Sigmoid colon (tissue), 7 donors: ENCODE data around the gene GCLC. TPM values are rescaled to one million over a fixed set of nuclear protein-coding genes. Genes with fewer than 3 reads are reported as not detected.

Experiments
- DNase-seq: peaks from one replicate; pipeline ENCODE4 v3.0.0-alpha.2; 2019
- H3K27ac ChIP-seq, 4 donors: fragments of 200-600 bp; sonication (generic); one replicate each; pipeline ENCODE4 v1.5.1; 2016 to 2019; ENCODE audit warnings: mild to moderate bottlenecking in 1 of 4
- H3K27me3 ChIP-seq, 3 donors: fragments of 200-600 bp; sonication (generic); one replicate each; pipeline ENCODE4 v1.5.1; 2019; ENCODE audit warnings: mild to moderate bottlenecking in 1 of 3
- H3K36me3 ChIP-seq, 4 donors: fragments of 200-600 bp; sonication (generic); one replicate each; pipeline ENCODE4 v1.5.1; 2016 to 2019
- H3K4me1 ChIP-seq, 4 donors: fragments of 200-600 bp; sonication (generic); one replicate each; pipeline ENCODE4 v1.5.1; 2017 to 2019
- H3K4me3 ChIP-seq, 4 donors: fragments of 200-600 bp; sonication (generic); one replicate each; pipeline ENCODE4 v1.5.1; 2017 to 2019; ENCODE audit warnings: mild to moderate bottlenecking in 2 of 4, moderate library complexity in 1 of 4
- H3K9me3 ChIP-seq, 4 donors: fragments of 200-600 bp in 3 of 4; sonication (generic) in 3 of 4; one replicate each; pipeline versions ENCODE4 v1.5.1 to v1.6.1; 2013 to 2019
- CTCF ChIP-seq, 4 experiments: fragments of 450-650 bp in 3 of 4; fragments of 200-600 bp in 1 of 4; IDR thresholded peaks; one replicate each; pipeline ENCODE4 v1.5.1; 2016 to 2019; ENCODE audit warnings: antibody characterized with exemption in 4 of 4, mild to moderate bottlenecking in 3 of 4, moderate library complexity in 2 of 4
- EP300 ChIP-seq, 4 donors: sonication (generic); formaldehyde crosslinking; IDR thresholded peaks; one replicate each; pipeline ENCODE4 v1.6.1; 2017; ENCODE audit warnings: antibody characterized with exemption in 4 of 4
- POLR2A ChIP-seq, 2 donors: fragments of 450-650 bp; IDR thresholded peaks; one replicate each; pipeline ENCODE4 v1.6.1; 2016; ENCODE audit warnings: antibody characterized with exemption in 2 of 2, mild to moderate bottlenecking in 2 of 2, moderate library complexity in 2 of 2
- POLR2AphosphoS5 ChIP-seq, 4 donors: sonication (generic); formaldehyde crosslinking; IDR thresholded peaks; one replicate each; pipeline ENCODE4 v1.6.1; 2017; ENCODE audit warnings: antibody characterized with exemption in 4 of 4
- WGBS, 2 donors: extraction: QIAGEN DNeasy Blood & Tissue Kit; methylation state at CpG; one replicate each; pipeline ENCODE4 v1.1.7; 2013; 5-methylcytosine and 5-hydroxymethylcytosine counted together
- intact Hi-C: fragments of 100-400 bp; cut with DNase I; formaldehyde crosslinking; loops from one replicate; pipeline ENCODE4 v1.15.1; 2023
- polyA plus RNA-seq, 3 donors: library from polyadenylated mRNA; stranded (reverse); fragments of 200-250 nt; gene quantifications; one replicate each; pipeline ENCODE4 v1.2.3, GENCODE V29; 2013
- total RNA-seq, 4 donors: library from RNA; depleted of rRNA; stranded (reverse); fragments of >200 nt; gene quantifications; one replicate each; pipeline ENCODE4 v1.1.0, GENCODE V29; 2016
- donor health status: healthy with polysubstance abuse.
- donor health status: Bipolar disorder and iron deficiency.
- donor health status: healthy.

Gene GCLC
- total and polyA plus RNA-seq, 7 donors: 16.2 to 60.3 (median 53.7) TPM

- H3K4me1 ChIP-seq: peaks cover 0 to 9% (median 4%) of the 10 kb centered on the region in 4 donors
- no peak overlapping the region for H3K27ac ChIP-seq
- no peak overlapping the region for H3K4me3 ChIP-seq
- H3K36me3 ChIP-seq: no peaks in the 10 kb centered on the region
- DNase-seq: peak; percentile 72
- TF ChIP-seq EP300 (IDR thresholded peaks at IDR 0.05) (no peak), CTCF (IDR thresholded peaks at IDR 0.05) (no peak), POLR2A (IDR thresholded peaks at IDR 0.05) (no peak), POLR2AphosphoS5 (IDR thresholded peaks at IDR 0.05) (no peak)
- no peaks in the 10 kb centered on the region for H3K9me3 ChIP-seq
- H3K27me3 ChIP-seq: no peaks in the 10 kb centered on the region
- intact Hi-C loops: no loop called here
- WGBS, 2 donors: 83 to 90% methylated on average over 7 of the region's 7 CpGs
These were observed 79.9 kb downstream of the GCLC start for GRCh38 chr6:53464927-53465460.

GRCh38 chr6:53464483-53464882, 80.4 kb downstream of the GCLC start:
- no peak for TF ChIP-seq CTCF (IDR thresholded peaks at IDR 0.05)
- TF ChIP-seq POLR2AphosphoS5 (IDR thresholded peaks at IDR 0.05): no peak
- no peak for TF ChIP-seq POLR2A (IDR thresholded peaks at IDR 0.05)
- TF ChIP-seq EP300 (IDR thresholded peaks at IDR 0.05): no peak
- Histone ChIP-seq H3K4me3 (no peak overlapping the region), H3K27me3 (no peaks in the 10 kb centered on the region), H3K4me1 (peaks cover 0 to 9% (median 4%) of the 10 kb centered on the region in 4 donors), H3K27ac (no peak overlapping the region), H3K36me3 (no peaks in the 10 kb centered on the region), H3K9me3 (no peaks in the 10 kb centered on the region)
- intact Hi-C loops: no loop called here
- DNase-seq: no peak
- WGBS, 2 donors: 92 to 95% methylated on average over 5 of the region's 5 CpGs

GRCh38 chr6:53461696-53462095, 83.2 kb downstream of the GCLC start:
- DNase-seq: no peak
- no peaks in the 10 kb centered on the region for H3K27me3 ChIP-seq
- no peaks in the 10 kb centered on the region for H3K36me3 ChIP-seq
- TF ChIP-seq POLR2AphosphoS5 (IDR thresholded peaks at IDR 0.05): no peak
- TF ChIP-seq CTCF (IDR thresholded peaks at IDR 0.05): no peak
- TF ChIP-seq EP300 (IDR thresholded peaks at IDR 0.05): no peak
- no peak for TF ChIP-seq POLR2A (IDR thresholded peaks at IDR 0.05)
- no peak overlapping the region for H3K27ac ChIP-seq
- H3K4me3 ChIP-seq: no peak overlapping the region
- 12 to 42% methylated on average over 5 of the region's 5 CpGs for WGBS, 2 donors
- intact Hi-C loops: no loop called here
- peaks cover 0 to 6% (median 2%) of the 10 kb centered on the region in 4 donors for H3K4me1 ChIP-seq
- no peaks in the 10 kb centered on the region for H3K9me3 ChIP-seq

GRCh38 chr6:53461041-53461656, 83.8 kb downstream of the GCLC start:
- Histone ChIP-seq H3K36me3 (no peaks in the 10 kb centered on the region), H3K9me3 (no peaks in the 10 kb centered on the region), H3K27ac (no peak overlapping the region), H3K4me1 (peaks cover 0 to under 1% (median 0%) of the 10 kb centered on the region in 4 donors), H3K27me3 (no peaks in the 10 kb centered on the region), H3K4me3 (no peak overlapping the region)
- intact Hi-C loops: no loop called here
- WGBS, 2 donors: 15 to 51% methylated on average over 1 of the region's 1 CpG
- TF ChIP-seq POLR2AphosphoS5 (IDR thresholded peaks at IDR 0.05): no peak
- no peak for TF ChIP-seq EP300 (IDR thresholded peaks at IDR 0.05)
- no peak for TF ChIP-seq POLR2A (IDR thresholded peaks at IDR 0.05)
- TF ChIP-seq CTCF (IDR thresholded peaks at IDR 0.05): no peak
- no peak for DNase-seq
